Thoracic aorta (tissue), 2 donors: ENCODE results near the gene DUSP8. TPM values are rescaled to one million over a fixed set of nuclear protein-coding genes. Genes with fewer than 3 reads are reported as not detected.

Experiments
- ATAC-seq: fragments of 150-250 bp; one replicate; pipeline ENCODE4 v1.8.0; 2017; ENCODE audit warnings: low read depth; ENCODE audit not compliant: insufficient number of reproducible peaks, low FRiP score
- DNase-seq: peaks from one replicate; pipeline ENCODE4 v3.0.0-alpha.2; 2020; ENCODE audit warnings: low spot score
- H3K27ac ChIP-seq, 2 donors: fragments of 200-600 bp; sonication (generic); 1 replicate in 1 of 2; 2 replicates in 1 of 2; pipeline ENCODE4 v1.5.1; 2016; ENCODE audit warnings: mild to moderate bottlenecking in 2 of 2, moderate library complexity in 2 of 2
- H3K27me3 ChIP-seq: fragments of 200-600 bp; sonication (generic); replicated peaks from 2 replicates; pipeline ENCODE4 v1.6.0; 2016; ENCODE audit warnings: mild to moderate bottlenecking; ENCODE audit not compliant: insufficient read depth
- H3K36me3 ChIP-seq: fragments of 200-600 bp; sonication (generic); one replicate; pipeline ENCODE4 v1.5.1; 2016
- H3K4me1 ChIP-seq, 2 donors: fragments of 200-600 bp; sonication (generic); 1 replicate in 1 of 2; 2 replicates in 1 of 2; pipeline versions ENCODE4 v1.5.1 to v1.6.0; 2016; ENCODE audit warnings: low read depth in 2 of 2, mild to moderate bottlenecking in 1 of 2; ENCODE audit not compliant: control insufficient read depth in 1 of 2
- H3K4me3 ChIP-seq: fragments of 200-600 bp; sonication (generic); 2 replicates; pipeline ENCODE4 v1.5.1; 2016; ENCODE audit warnings: mild to moderate bottlenecking
- H3K9me3 ChIP-seq: fragments of 200-600 bp; sonication (generic); 2 replicates; pipeline ENCODE4 v1.5.1; 2016
- CTCF ChIP-seq: fragments of 200-600 bp; sonication (generic); IDR thresholded peaks from one replicate; pipeline ENCODE4 v1.5.1; 2019; ENCODE audit warnings: antibody characterized with exemption
- total RNA-seq, 2 donors: library from RNA; depleted of rRNA; stranded (reverse); fragments of >200 nt; gene quantifications; one replicate each; pipeline versions ENCODE4 v1.1.0 to v1.2.3, GENCODE V29; 2016

The DUSP8 gene
- total RNA-seq, 2 donors from 2014 or later = 3.7 to 7.6 TPM

DNA sequence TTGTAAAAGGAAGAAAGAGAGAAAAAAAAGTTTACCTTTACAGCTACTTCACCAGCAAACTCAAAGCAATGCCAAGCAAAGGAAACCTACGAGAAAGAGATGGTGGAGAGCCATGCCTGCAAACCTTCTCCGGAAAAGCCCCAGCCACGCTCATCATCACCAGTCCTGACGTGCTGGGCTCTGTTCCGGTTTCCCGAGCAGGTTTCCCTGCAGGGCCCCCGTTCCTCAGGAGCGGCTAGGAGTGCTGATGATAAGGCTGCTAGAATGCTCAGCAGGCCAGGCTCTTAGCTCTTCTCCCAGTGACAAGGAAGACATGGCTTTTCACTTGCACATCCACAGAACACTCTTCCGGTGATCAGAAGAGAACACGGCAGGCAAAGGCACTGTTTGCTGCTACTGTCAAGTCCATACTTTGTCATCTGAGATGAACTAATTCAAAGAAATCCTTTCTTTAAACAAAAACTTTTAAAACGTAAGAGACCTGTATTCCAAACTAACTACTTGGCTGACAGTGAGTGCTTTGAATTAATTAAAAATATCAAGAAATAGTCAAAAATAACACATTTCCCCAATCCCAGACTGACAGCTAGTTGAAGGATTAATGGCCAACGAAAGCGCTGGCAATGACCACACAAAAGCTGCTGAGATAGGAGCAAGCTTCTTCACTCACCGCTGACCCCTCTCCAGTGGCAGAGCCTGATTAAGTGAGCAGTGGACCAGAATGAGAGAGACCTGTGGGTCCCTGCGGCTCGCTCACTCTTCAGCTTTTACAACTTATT lies 35.8 kb downstream of the DUSP8 start:
- DNase-seq (no peak), ATAC-seq (no peak)
- Histone ChIP-seq H3K9me3 (no peaks in the 10 kb centered on the region), H3K27me3 (no peaks in the 10 kb centered on the region), H3K27ac (no peak overlapping the region), H3K4me1 (peaks cover 24 to 45% of the 10 kb centered on the region in 2 donors), H3K4me3 (no peak overlapping the region), H3K36me3 (no peaks in the 10 kb centered on the region)
- TF ChIP-seq CTCF = no peak

- DNase-seq = no peak
- Histone ChIP-seq H3K9me3 (no peaks in the 10 kb centered on the region), H3K36me3 (no peaks in the 10 kb centered on the region), H3K4me3 (no peak overlapping the region), H3K4me1 (peaks cover 26 to 55% of the 10 kb centered on the region in 2 donors), H3K27me3 (no peaks in the 10 kb centered on the region), H3K27ac (no peak overlapping the region)
- ATAC-seq = no peak
- no peak for TF ChIP-seq CTCF
Observed at GRCh38 chr11:1534682-1535081, 37.4 kb downstream of the DUSP8 start.

DNA sequence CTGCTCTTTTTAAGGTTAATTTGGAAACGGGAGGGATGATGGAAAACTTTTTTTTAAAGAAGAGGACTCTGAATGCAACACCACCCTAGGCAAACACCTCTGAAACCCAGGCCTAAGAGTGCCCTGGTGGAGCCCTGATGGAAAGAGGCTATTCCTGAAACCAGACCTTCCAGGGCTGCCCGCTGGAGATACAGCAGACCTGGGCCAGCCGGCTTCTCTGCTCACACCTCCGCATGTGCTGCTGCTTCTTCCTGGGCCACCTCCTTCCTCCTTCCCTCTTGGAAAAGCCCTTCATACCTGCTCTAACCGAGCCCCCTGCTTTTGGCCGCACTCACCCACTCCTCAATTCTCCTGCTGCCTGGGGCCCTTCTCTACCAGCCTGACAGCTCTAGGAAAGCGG lies 37.9 kb downstream of the DUSP8 start:
- ATAC-seq (no peak), DNase-seq (no peak)
- TF ChIP-seq CTCF = no peak
- Histone ChIP-seq H3K4me3 (no peak overlapping the region), H3K27ac (no peak overlapping the region), H3K9me3 (no peaks in the 10 kb centered on the region), H3K27me3 (no peaks in the 10 kb centered on the region), H3K4me1 (peaks cover 26 to 57% of the 10 kb centered on the region in 2 donors), H3K36me3 (no peaks in the 10 kb centered on the region)

DNA sequence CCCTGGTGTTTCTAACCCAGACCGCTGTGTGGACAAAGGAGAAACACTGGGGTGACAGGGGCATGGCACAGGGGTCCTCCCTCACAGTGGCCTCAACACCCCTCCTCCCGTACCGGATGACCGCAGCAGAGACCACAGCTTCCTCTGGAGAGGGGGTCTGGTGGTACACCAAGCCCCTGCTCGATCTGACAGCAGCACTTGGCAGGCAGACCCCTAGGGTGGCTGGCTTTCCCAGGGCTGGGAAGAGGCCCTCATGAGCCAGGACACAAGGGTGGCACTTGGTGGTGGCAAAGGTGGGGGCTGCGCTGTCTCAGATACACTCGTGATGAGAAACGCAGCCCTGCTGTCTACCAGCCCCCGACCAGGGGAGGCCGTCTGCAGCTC lies 38.7 kb downstream of the DUSP8 start:
- Histone ChIP-seq H3K27ac (peak overlapping the region; percentile 32 to 65), H3K36me3 (no peaks in the 10 kb centered on the region), H3K4me3 (no peak overlapping the region), H3K9me3 (no peaks in the 10 kb centered on the region), H3K4me1 (peaks cover 26 to 63% of the 10 kb centered on the region in 2 donors), H3K27me3 (no peaks in the 10 kb centered on the region)
- ATAC-seq = no peak
- DNase-seq = no peak
- no peak for TF ChIP-seq CTCF

DNA sequence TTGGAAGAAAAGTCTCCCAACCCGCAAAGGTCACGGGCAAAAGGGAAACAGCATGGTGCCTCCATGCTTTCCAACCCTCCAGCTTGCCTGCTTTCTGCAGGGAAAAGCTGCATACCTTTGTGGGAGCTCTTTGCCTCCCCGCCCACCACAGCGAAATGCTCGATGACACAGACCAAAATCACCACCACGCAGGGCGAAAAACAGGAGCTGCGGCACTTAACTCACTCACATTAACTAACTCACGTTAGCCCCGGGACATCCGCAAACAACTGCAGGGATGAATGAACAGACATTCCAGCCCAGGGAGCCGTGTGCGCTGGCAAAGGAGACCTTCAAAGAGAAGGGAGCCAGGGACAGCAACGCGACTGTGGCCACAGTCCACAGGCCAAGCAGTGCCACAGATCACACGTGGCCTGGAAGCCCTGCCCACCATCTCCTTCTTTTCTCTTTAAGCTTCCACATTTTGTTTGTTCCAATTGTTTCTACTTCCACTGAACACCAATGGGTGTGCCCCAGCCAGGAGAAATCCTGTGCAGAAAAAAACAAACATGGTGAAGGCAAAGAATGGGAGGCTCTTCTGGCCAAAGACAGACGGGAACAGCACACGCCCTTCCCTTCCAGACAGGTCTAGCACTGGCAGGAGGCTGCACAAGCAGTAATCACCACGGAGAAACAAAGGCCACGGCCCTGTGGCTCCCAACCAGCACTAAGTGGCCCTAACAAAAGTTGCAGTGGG lies 39.3 kb downstream of the DUSP8 start:
- peak overlapping the region; percentile 63 to 65 for H3K27ac ChIP-seq
- H3K4me3 ChIP-seq = no peak overlapping the region
- H3K9me3 ChIP-seq = no peaks in the 10 kb centered on the region
- H3K27me3 ChIP-seq = no peaks in the 10 kb centered on the region
- DNase-seq (no peak), ATAC-seq (no peak)
- H3K36me3 ChIP-seq = no peaks in the 10 kb centered on the region
- H3K4me1 ChIP-seq = peaks cover 26 to 63% of the 10 kb centered on the region in 2 donors
- TF ChIP-seq CTCF = no peak
